Renal cortical epithelial cell (primary cell): ENCODE results near the gene CPPED1. TPM values are rescaled to one million over a fixed set of nuclear protein-coding genes. Genes with fewer than 3 reads are reported as not detected.

Source experiments
- DNase-seq: peaks from one replicate; pipeline ENCODE4 v3.0.0-alpha.2; 2011; ENCODE audit warnings: low read depth
- total RNA-seq: library from RNA; depleted of rRNA; stranded (reverse); fragments of >200 nt; gene quantifications from 2 replicates; pipeline ENCODE4 v1.2.3, GENCODE V29; 2014

CPPED1 gene
- total RNA-seq, 1 donor from 2014 or later = 33.2 TPM

- no peak for DNase-seq
Observed at GRCh38 chr16:12649356-12649755, 154.3 kb downstream of the CPPED1 start.

- DNase-seq = peak; percentile 80
Observed at GRCh38 chr16:12646490-12647274, 157.0 kb downstream of the CPPED1 start.

- DNase-seq = no peak
Observed at GRCh38 chr16:12646098-12646489, 157.6 kb downstream of the CPPED1 start.

- DNase-seq = no peak
Observed at GRCh38 chr16:12643034-12643455, 160.6 kb downstream of the CPPED1 start.

- no peak for DNase-seq
Observed at GRCh38 chr16:12639044-12639443, 164.6 kb downstream of the CPPED1 start.

- no peak for DNase-seq
Observed at GRCh38 chr16:12637002-12637401, 166.7 kb downstream of the CPPED1 start.

GRCh38 chr16:12629271-12629670 is 174.4 kb downstream of the CPPED1 start:
- no peak for DNase-seq

GRCh38 chr16:12628536-12628935 is 175.2 kb downstream of the CPPED1 start:
- no peak for DNase-seq

- DNase-seq = no peak
Observed at GRCh38 chr16:12627394-12627793, 176.3 kb downstream of the CPPED1 start.

GRCh38 chr16:12626411-12626810 is 177.3 kb downstream of the CPPED1 start:
- DNase-seq = no peak

GRCh38 chr16:12625716-12626115 is 178.0 kb downstream of the CPPED1 start:
- no peak for DNase-seq

- DNase-seq = no peak
Observed at GRCh38 chr16:12625068-12625467, 178.6 kb downstream of the CPPED1 start.

- no peak for DNase-seq
Observed at GRCh38 chr16:12620150-12620549, 183.5 kb downstream of the CPPED1 start.

GRCh38 chr16:12618515-12618914 is 185.2 kb downstream of the CPPED1 start:
- DNase-seq = peak; percentile 96

GRCh38 chr16:12617401-12617819 is 186.3 kb downstream of the CPPED1 start:
- DNase-seq = no peak

GRCh38 chr16:12614662-12615278 is 188.9 kb downstream of the CPPED1 start:
- no peak for DNase-seq

- DNase-seq = no peak
Observed at GRCh38 chr16:12613992-12614661, 189.6 kb downstream of the CPPED1 start.

GRCh38 chr16:12613131-12613991 is 190.3 kb downstream of the CPPED1 start:
- DNase-seq = peak; percentile 96

GRCh38 chr16:12612598-12613101 is 191.0 kb downstream of the CPPED1 start:
- DNase-seq = peak; percentile 99

GRCh38 chr16:12611916-12612597 is 191.6 kb downstream of the CPPED1 start:
- DNase-seq = no peak

GRCh38 chr16:12611006-12611477 is 192.6 kb downstream of the CPPED1 start:
- DNase-seq = no peak
